Karpas-422 (cell line): ENCODE data around the gene ARMC2. TPM values are rescaled to one million over a fixed set of nuclear protein-coding genes. Genes with fewer than 3 reads are reported as not detected.
"Not testable (repeated sequence)": the region's sequence is repeated elsewhere in the genome, so short reads cannot be mapped to it uniquely, and the experiment has no call there.

Experiments used
- DNase-seq: peaks from one replicate; pipeline ENCODE4 v3.0.0-alpha.2; 2015
- H2AFZ ChIP-seq: fragments of 200-600 bp; sonication (generic); 2 replicates; pipeline ENCODE4 v1.6.1; 2014; ENCODE audit warnings: antibody characterized with exemption, low read length, mixed read lengths
- H3K27ac ChIP-seq: fragments of 200-600 bp; sonication (generic); 2 replicates; pipeline ENCODE4 v1.5.1; 2014; ENCODE audit warnings: mild to moderate bottlenecking, low read length, moderate library complexity
- H3K27me3 ChIP-seq: fragments of 200-600 bp; sonication (generic); 2 replicates; pipeline ENCODE4 v1.6.1; 2014; ENCODE audit warnings: low read length, mixed read lengths
- H3K36me3 ChIP-seq: fragments of 200-600 bp; sonication (generic); 2 replicates; pipeline ENCODE4 v1.6.1; 2014; ENCODE audit warnings: low read length, mixed read lengths; ENCODE audit not compliant: insufficient read depth
- H3K4me1 ChIP-seq: fragments of 200-600 bp; sonication (generic); 2 replicates; pipeline ENCODE4 v1.6.1; 2014; ENCODE audit warnings: mild to moderate bottlenecking, low read length, mixed read lengths
- H3K4me2 ChIP-seq: fragments of 200-600 bp; sonication (generic); 2 replicates; pipeline ENCODE4 v1.6.1; 2014; ENCODE audit warnings: low read length, low read depth, mild to moderate bottlenecking; ENCODE audit not compliant: poor library complexity, severe bottlenecking
- H3K4me3 ChIP-seq: fragments of 200-600 bp; sonication (generic); 2 replicates; pipeline ENCODE4 v1.5.1; 2014; ENCODE audit warnings: mild to moderate bottlenecking, antibody characterized with exemption, low read length, mixed read lengths
- H3K79me2 ChIP-seq: fragments of 200-600 bp; sonication (generic); 2 replicates; pipeline ENCODE4 v1.6.1; 2014; ENCODE audit warnings: mild to moderate bottlenecking, low read length, mixed read lengths
- H3K9ac ChIP-seq: fragments of 200-600 bp; sonication (generic); 2 replicates; pipeline ENCODE4 v1.6.0; 2014; ENCODE audit warnings: low read length
- H3K9me2 ChIP-seq: fragments of 200-600 bp; sonication (generic), shearing (Covaris generic); replicated peaks from 2 replicates; pipeline ENCODE4 v1.6.0; 2014; ENCODE audit warnings: mild to moderate bottlenecking, low read length, moderate library complexity; ENCODE audit not compliant: insufficient read depth
- H3K9me3 ChIP-seq: fragments of 300-700, 200-600 bp; sonication (generic); 2 replicates; pipeline ENCODE4 v1.6.1; 2014; ENCODE audit warnings: low read length, mixed read lengths
- H4K20me1 ChIP-seq: fragments of 200-600 bp; sonication (generic); 2 replicates; pipeline ENCODE4 v1.6.1; 2014; ENCODE audit warnings: mild to moderate bottlenecking, antibody characterized with exemption, low read length, low read depth; ENCODE audit not compliant: insufficient read depth
- total RNA-seq: library from RNA; depleted of rRNA; stranded (reverse); fragments of >200 nt; shearing (Covaris generic); gene quantifications from 2 replicates; pipeline ENCODE4 v1.2.3, GENCODE V29; 2014; ENCODE audit warnings: low replicate concordance

ARMC2 gene
- total RNA-seq, 1 experiment from 2014 or later: 1.0 TPM

DNA sequence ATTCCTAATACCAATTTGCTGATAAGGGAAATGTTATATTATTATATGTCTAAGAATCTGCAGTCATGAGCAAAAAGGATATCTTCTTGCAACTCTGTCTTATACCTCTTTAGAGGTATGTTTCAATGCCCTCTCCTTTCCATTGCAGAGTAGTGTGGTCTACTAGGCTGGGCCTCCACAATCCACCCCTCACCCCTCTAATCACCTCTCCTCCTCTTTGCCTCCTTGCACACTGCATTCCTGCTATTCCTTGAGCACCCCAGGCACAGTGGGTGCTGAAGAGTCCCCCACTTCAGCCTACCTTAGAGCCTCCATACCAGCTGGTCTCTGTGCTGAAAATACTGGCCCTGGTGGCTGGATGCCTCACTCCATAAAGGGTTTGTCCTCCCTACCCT is 26.9 kb downstream of the ARMC2 start:
- H3K4me3 ChIP-seq: no peak overlapping the region

GRCh38 chr6:108877046-108877751 is 29.0 kb downstream of the ARMC2 start:
- Histone ChIP-seq H4K20me1 (no peaks in the 10 kb centered on the region), H3K4me3 (no peak overlapping the region), H3K4me1 (peaks cover 6% of the 10 kb centered on the region), H3K79me2 (no peaks in the 10 kb centered on the region), H3K27me3 (no peaks in the 10 kb centered on the region), H3K27ac (no peak overlapping the region), H3K4me2 (no peak overlapping the region), H3K9me3 (no peaks in the 10 kb centered on the region), H2AFZ (no peak overlapping the region), H3K9me2 (0 out of 2 replicates have a peak, but pooled peaks cover 4% of the 10 kb centered on the region), H3K36me3 (no peaks in the 10 kb centered on the region), H3K9ac (no peak overlapping the region)
- no peak for DNase-seq

More for the DNA sequence above, 26.9 kb downstream of the ARMC2 start:
- H3K4me1 ChIP-seq: peaks cover 14% of the 10 kb centered on the region
- H3K27ac ChIP-seq: no peak overlapping the region
- H2AFZ ChIP-seq: no peak overlapping the region
- H3K9ac ChIP-seq: no peak overlapping the region
- no peaks in the 10 kb centered on the region for H3K36me3 ChIP-seq
- DNase-seq: no peak
- H3K9me3 ChIP-seq: no peaks in the 10 kb centered on the region
- H3K79me2 ChIP-seq: no peaks in the 10 kb centered on the region
- H3K27me3 ChIP-seq: no peaks in the 10 kb centered on the region
- H3K4me2 ChIP-seq: peak overlapping the region; percentile 35
- no peaks in the 10 kb centered on the region for H4K20me1 ChIP-seq
- H3K9me2 ChIP-seq: 0 out of 2 replicates have a peak, but pooled peaks cover 4% of the 10 kb centered on the region

DNA sequence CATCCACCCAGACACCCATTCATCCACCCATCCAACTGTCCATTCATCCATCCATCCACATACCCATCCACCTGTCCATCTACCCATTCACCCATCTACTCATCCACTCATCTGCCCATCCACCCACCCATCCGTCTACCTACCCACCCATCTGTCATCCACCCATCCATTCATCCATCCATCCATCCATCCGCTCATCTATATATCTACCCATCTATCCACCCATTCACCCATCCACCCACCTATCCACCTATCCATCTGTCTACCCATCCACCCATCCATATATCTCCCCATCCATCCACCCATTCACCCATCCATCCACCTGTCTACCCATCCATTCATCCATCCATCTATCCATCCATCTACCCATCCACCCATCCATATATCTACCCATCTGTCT is 30.7 kb downstream of the ARMC2 start:
- H3K9ac ChIP-seq: no peak overlapping the region
- no peak overlapping the region for H3K4me3 ChIP-seq
- no peaks in the 10 kb centered on the region for H4K20me1 ChIP-seq
- no peaks in the 10 kb centered on the region for H3K27me3 ChIP-seq
- 0 out of 2 replicates have a peak, but pooled peaks cover 4% of the 10 kb centered on the region for H3K9me2 ChIP-seq
- no peak overlapping the region for H2AFZ ChIP-seq
- DNase-seq: no peak
- H3K79me2 ChIP-seq: no peaks in the 10 kb centered on the region
- no peak overlapping the region for H3K4me2 ChIP-seq
- no peaks in the 10 kb centered on the region for H3K9me3 ChIP-seq
- H3K36me3 ChIP-seq: no peaks in the 10 kb centered on the region
- no peak overlapping the region for H3K27ac ChIP-seq
- no peaks in the 10 kb centered on the region for H3K4me1 ChIP-seq

DNA sequence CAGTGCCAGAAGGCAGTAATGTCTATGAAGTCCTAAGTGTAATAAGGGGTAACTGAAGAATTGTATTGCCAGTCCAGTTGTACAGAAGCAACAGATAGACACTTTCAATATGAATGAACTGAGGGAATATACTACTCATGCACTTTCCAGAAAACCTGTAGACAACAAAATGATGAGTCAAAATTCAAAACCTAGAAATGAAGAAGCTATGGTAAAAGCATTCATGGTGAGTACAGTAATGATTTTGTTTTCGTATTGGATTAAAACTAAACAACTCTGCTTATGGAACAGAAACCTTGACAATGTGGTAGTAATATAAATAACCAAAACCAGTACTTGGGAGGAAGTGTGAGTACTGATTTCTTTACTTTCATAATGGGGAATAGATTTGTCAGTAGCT is 35.0 kb downstream of the ARMC2 start:
- Histone ChIP-seq H3K27me3 (no peaks in the 10 kb centered on the region), H3K9me2 (0 out of 2 replicates have a peak, but pooled peaks cover 4% of the 10 kb centered on the region), H3K4me3 (no peak overlapping the region), H3K79me2 (no peaks in the 10 kb centered on the region), H3K36me3 (no peaks in the 10 kb centered on the region), H2AFZ (no peak overlapping the region), H3K9me3 (no peaks in the 10 kb centered on the region), H3K27ac (no peak overlapping the region), H3K9ac (no peak overlapping the region), H4K20me1 (no peaks in the 10 kb centered on the region), H3K4me2 (no peak overlapping the region), H3K4me1 (no peaks in the 10 kb centered on the region)
- DNase-seq: no peak

GRCh38 chr6:108884211-108885059 is 36.2 kb downstream of the ARMC2 start:
- Histone ChIP-seq H2AFZ (no peak overlapping the region), H3K4me3 (no peak overlapping the region), H3K9me3 (no peaks in the 10 kb centered on the region), H3K9me2 (no peaks in the 10 kb centered on the region), H3K79me2 (no peaks in the 10 kb centered on the region), H4K20me1 (no peaks in the 10 kb centered on the region), H3K9ac (no peak overlapping the region), H3K4me2 (no peak overlapping the region), H3K36me3 (no peaks in the 10 kb centered on the region), H3K27ac (no peak overlapping the region), H3K27me3 (no peaks in the 10 kb centered on the region), H3K4me1 (no peaks in the 10 kb centered on the region)
- DNase-seq: no peak

DNA sequence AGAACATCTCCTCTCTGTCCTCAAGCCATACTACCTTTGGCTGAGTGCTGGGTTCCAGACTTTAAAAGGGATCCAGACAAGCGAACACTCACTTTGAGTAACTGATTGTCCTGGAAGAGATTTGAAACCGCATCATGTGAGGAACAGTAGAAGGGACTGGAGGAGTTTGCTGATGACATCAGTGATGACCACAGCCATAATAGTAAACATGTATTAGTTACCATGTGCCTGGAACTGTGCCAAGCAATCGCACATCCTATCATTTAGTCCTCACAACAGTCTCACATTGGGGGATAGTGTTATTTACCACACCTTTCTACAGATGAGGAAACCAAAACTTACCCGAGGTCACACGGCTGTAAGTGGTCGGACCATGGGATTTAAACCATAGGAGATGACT is 39.8 kb downstream of the ARMC2 start:
- Histone ChIP-seq H3K4me1 (no peaks in the 10 kb centered on the region), H3K4me3 (no peak overlapping the region), H3K9me3 (no peaks in the 10 kb centered on the region), H3K79me2 (no peaks in the 10 kb centered on the region), H2AFZ (no peak overlapping the region), H3K9ac (no peak overlapping the region), H3K9me2 (no peaks in the 10 kb centered on the region), H4K20me1 (no peaks in the 10 kb centered on the region), H3K27me3 (no peaks in the 10 kb centered on the region), H3K36me3 (no peaks in the 10 kb centered on the region), H3K27ac (no peak overlapping the region), H3K4me2 (no peak overlapping the region)
- DNase-seq: no peak

DNA sequence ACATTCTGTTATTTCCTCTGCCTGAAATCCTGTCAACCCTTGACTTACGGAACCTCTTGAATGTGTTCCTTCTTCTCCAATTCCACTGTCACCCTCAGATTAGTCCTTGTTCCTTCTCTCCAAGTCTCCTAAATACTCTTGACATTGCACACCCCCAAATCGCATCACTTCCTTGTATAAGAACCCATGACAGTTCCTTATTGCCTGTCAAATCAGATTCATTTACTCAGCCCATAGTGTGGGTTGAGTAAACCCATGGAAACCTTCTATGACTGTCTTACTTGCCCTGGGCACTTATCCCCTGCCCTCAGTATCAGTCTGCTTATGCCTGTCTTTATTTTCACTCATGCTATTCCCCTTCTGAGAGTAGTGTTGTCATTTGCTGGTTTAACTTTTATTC is 40.5 kb downstream of the ARMC2 start:
- H3K4me3 ChIP-seq: no peak overlapping the region
- no peaks in the 10 kb centered on the region for H3K79me2 ChIP-seq
- H3K36me3 ChIP-seq: no peaks in the 10 kb centered on the region
- no peak overlapping the region for H3K27ac ChIP-seq
- H3K9me2 ChIP-seq: no peaks in the 10 kb centered on the region
- H3K4me2 ChIP-seq: no peak overlapping the region
- H4K20me1 ChIP-seq: no peaks in the 10 kb centered on the region
- H3K4me1 ChIP-seq: no peaks in the 10 kb centered on the region
- no peak overlapping the region for H2AFZ ChIP-seq
- no peaks in the 10 kb centered on the region for H3K27me3 ChIP-seq
- no peaks in the 10 kb centered on the region for H3K9me3 ChIP-seq
- no peak for DNase-seq
- no peak overlapping the region for H3K9ac ChIP-seq

DNA sequence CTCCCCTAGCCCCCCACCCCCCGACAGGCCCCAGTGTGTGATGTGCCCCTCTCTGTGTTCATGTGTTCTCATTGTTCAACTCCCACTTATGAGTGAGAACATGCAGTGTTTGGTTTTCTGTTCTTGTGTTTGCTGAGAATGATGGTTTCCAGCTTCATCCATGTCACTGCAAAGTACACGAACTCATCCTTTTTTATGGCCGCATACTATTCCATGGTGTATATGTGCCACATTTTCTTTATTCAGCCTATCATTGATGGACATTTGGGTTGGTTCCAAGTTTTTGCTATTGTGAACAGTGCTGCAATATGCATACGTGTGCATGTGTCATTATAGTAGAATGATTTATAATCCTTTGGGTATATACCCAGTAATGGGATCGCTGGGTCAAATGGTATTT is 42.7 kb downstream of the ARMC2 start:
- H3K4me1 ChIP-seq, H3K4me2 ChIP-seq, H3K36me3 ChIP-seq, H3K9me3 ChIP-seq, H3K79me2 ChIP-seq, H3K9ac ChIP-seq, H3K27me3 ChIP-seq, H2AFZ ChIP-seq, H3K4me3 ChIP-seq, H4K20me1 ChIP-seq, H3K9me2 ChIP-seq, DNase-seq, H3K27ac ChIP-seq: not testable (repeated sequence)
